GM21390 (cell line): ENCODE data around the gene JMJD7.
A peak's percentile ranks its signal among the peaks of the same experiment; 100 is the strongest.

ENCODE experiments used
- ATAC-seq: cut with Tn5 transposase; IDR thresholded peaks from one replicate; pipeline ENCODE4 v1.9.1; 2021; ENCODE audit not compliant: unreplicated experiment

Gene JMJD7

DNA sequence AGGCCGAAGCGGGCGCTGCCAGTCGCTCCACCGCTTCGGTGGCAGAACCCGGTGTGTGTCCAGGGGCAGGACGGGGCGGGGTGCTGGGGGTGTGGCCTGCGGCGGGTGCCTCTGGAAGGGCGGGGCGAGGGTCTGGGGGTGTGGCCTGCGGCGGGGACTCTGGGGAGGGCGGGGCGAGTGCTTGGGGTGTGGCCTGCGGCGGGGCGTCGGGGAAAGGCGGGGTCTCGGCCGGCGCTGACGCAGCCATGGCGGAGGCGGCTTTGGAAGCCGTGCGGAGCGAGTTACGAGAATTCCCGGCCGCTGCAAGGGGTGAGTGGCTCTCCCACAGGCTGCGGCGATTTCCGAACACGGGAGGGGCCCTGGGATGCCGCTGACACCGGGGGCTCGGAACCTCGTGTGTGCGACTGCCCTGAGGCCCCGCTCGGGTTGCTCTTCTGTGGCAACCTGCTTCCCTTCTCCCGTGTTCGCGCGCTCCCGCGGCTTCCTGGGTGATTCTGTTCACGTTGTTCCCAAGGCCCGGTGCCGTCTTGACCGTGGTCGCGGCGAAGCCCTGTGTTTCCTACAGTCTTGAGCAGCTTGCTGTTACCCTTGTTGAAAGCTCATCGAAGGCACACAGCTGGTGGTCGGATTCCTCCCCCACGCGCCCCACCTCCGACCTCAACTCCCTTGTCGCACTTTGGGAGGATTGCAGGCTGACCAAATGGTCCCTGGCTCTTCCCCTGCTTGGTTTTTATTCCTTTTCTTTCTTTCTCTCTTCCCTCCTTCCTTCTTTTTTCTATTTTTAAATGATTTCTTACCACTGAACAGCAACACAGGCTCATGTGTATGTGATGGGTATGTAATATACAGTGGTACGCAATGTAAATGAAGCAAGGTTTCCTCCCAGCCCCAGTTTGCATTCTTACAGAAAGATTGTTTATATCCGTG, at the start of gene JMJD7:
JMJD7 (plus strand) TSS at position 213 of the 927 bp plus-strand sequence; CDS start at position 246, 33 bp downstream.
- ATAC-seq = peak; percentile 69

DNA sequence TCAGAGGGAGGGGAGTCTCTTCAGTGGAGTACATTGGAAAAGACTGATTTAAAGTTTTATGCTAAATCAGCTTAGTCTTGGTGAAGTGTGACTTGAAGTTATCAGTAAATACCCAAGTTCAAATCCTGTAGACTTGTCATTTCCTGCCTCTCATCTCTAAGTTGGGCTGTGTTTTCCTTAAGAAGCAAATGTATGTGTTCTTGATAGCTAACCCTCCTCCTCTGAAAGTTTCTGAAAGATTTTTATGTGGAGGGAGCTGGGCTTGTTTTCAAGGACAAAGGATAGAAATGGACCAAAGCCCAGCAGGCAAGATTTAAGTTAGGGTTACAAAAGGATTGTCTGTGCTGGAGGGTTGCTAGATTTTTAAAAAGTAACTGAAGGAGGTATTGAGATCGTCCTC, 49.4 kb upstream of the JMJD7 start:
- no peak for ATAC-seq

DNA sequence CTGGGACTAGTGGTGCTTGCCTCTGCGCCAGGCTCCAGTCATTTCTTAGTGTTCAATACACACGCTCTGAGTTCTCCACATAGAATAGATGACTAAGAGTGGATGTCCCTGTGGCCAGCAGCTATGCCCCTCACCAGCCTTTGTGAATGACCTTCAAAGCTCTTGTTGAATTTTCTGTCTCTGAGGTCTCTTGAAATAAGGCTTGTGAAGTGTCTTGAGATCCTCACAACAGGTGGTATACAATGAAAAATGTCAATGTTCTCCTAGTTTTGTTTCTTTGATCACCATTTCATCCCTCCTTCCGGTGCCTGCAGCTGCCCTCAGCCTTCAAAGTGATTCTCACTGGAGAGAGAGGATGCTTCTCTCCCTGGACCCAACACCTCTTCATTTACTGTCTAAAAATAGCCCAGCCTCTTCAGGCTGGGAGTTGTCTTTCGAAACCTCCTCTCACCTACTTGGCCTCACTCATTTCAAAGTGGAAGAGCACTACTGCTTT, 48.2 kb upstream of the JMJD7 start:
- ATAC-seq = no peak

DNA sequence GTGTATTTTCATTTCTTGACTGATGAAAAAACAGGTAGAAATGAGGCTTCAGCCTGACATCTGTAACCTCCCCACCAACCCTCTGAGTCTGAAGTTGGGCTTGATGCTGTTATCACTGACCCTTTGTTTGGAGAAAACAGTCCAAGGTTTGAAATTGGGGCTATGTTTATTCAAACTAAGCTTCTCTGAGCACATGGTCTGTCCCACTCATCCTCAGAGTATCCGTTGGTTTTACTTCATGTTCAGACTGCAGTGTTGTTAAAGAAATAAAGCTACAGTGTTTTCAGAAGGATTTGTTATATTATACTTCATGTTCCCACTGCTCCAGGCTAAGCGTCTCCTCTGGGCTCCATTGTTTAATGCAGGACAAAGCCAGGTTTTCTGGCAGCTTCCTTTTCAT, 47.6 kb upstream of the JMJD7 start:
- no peak for ATAC-seq

DNA sequence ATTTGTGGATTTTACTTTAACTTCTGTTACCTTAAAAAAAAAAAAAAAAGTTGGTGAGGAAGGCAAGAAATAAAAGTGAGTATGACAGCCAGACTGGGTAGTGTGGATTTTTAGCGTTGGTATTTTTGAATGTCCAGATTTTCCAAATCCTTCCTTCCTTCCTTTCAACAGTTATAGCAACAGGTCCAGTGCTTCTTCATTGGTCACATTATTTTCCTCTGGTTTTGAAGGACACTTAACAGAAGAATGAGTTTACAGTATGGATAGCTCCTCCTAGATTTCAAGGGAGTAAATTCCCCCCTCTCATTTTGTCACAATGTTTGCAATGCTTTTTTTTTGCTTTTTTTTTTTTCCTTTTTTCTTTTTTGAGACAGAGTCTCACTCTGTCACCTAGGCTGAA, 47.2 kb upstream of the JMJD7 start:
- no peak for ATAC-seq

DNA sequence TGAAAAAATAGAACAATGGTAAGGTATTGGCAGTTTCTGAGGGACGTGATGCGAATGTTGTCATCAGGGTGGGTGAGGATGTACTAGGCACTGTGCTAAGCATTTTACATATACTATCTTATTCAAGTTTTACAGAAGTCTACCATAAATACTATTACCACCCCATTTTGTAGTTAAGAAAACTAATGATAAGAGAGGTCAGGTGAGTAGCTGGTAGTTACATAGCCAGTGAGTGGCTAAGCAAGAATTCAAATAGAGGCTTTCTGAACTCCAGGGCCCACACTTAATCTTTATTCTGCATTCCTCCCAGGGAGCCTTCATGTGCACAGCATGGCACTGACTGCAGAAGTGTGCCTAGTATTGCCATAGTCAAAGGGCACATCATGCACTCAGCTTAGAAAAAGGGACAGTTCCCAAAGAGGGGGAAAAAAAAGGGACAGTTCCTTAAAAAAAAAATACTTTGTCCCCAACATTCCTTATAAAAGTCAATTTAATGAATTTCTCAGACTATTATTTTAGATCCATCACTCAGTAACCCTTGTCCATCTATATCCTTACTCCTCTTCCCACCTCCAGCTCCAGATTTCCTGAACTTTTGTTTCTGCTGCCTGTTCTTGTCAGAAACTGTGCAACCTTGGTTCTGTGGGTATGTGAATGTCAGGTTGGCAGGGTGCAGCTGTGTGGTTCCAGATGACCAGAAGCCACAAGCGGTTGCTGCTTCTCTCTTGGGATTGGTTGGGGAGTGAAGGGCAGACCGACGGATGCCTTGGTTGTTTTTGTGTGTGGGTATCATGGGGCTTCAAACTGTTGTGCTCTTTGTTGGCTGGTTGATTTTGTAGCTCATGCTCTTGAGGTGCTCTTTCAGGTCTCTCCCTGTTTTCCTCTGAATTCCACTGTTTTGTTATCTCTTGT, 45.3 kb upstream of the JMJD7 start:
- no peak for ATAC-seq

DNA sequence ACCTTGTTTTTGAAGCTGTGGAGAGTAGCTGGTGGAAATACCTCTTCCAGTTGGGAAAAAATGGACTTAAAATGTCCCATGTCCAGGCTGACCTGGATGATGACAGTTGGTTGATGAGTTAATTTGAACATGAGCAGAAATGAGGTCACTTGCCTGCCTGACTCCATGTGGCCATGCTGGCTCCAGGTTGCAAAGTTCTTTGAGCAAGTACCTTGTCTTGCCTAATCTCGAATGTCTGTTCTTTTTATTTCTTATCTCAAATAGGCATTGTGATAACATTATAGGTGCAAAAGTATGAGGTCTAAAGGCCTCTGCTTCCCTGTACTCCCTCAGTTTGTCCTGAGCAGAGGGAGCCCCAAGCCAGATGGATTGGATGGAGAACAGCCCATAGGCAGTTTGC, 44.6 kb upstream of the JMJD7 start:
- ATAC-seq = no peak

DNA sequence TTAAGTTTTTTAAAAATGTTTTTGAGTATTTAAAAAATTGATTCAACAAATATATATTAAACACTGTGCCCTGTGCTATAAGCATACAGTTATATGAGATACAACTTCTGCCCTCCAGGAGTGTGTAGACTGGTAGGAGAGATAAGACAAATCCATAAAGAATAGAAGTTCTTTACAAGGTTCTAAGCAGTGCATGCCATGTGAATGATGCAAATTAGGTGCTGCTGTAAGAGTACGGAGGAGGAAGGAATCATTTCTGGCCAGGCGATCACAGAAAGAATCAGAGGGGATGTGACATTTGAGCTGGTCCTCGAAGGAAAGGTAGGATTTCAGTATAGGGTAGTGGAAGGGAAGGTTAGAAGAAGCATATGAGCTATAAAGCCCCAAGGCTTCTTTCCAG, 39.6 kb upstream of the JMJD7 start:
- no peak for ATAC-seq

DNA sequence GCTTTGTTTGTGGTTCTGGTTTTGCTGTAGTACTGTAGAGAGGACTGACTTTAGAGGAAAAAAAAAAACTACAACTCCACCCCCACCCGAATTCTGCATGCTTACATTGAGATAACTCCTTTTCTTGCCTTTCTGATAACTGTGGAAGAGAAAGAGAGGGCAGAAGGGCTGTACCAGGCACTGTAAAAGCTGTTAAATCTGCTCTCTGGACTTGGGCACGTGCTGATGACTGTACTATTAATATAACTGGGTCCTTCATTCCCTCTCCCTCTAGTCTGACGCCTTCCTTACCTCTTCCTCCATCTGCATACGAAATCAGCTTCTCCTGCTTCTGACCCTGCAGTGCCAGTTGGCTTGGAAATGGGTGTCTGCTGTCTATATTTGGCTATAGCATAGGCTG, 38.7 kb upstream of the JMJD7 start:
- ATAC-seq = no peak

DNA sequence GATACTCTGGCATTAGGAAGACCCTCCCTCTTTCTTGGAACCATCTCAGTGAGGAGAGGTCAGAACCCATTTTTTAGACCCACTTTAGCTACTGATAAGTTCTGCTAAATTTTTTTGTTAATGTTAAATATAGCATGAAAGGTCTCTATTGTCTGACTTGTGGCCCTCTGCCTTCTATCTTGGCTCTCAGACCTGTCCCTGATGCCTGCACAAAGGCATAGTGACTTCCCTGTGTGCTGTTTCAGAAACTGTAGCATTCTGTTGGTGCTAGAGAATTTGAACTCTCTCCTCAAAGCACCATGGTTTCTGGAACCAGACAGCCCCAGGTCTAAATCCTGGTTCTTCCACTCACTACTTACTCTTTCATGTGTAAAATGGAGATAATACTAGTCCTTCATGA, 38.2 kb upstream of the JMJD7 start:
- ATAC-seq = no peak

DNA sequence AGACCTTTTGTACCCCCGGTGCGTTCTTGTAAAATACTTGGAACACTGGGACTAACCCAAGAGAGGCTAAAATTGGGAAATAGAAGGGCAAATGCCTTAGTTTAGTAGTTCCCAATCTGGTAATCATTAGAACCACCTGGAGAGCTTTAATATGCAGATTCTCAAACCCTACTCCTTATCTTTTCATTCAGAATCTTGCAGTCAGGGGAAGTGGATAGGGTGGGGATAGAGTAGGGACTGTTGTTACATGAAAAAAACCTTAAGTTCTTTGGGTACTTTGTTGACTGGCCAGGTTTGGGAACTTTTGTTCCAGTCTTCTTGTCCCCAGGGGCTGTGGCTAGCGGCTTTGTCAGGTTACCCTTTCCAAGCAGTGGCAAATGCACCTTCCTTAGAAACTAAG, 37.7 kb upstream of the JMJD7 start:
- ATAC-seq = no peak

DNA sequence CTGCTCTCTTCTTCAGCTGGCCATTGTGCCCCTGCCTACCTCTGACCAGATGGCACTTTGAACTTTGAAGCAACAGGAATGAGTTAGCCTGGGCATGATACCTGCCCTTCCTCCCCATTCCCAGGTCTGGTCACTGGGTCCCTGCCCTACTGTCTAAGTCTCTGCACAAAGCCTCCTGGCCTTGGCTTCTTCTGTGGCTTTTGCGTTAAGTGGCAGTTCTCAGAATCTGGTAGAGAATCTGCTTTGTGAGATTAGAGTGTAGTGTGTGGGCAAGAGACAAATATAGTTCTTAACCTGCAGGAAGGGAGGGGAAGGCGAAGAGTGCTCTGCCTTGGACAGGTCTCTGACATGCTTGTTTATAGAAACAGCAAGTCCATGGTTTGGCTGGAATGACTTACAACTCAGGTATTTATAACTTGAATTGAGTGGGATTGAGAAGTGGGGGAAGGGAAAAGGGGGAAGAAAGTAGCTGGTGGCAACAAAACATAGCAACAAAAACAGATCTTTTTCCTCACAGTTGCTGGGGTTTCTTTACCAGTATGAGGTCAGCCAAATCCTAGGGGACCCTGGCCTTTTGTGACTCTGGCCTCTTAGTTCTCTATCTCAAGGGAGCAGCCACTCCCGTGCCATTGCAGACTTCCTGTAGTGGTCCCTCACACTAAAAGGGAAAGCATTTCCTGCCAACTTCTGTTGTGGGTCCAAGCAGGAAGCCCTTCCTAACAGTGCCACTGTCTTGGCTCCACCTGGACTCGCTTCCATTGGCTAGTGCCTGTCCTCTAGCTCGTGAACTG, 36.9 kb upstream of the JMJD7 start:
- no peak for ATAC-seq

DNA sequence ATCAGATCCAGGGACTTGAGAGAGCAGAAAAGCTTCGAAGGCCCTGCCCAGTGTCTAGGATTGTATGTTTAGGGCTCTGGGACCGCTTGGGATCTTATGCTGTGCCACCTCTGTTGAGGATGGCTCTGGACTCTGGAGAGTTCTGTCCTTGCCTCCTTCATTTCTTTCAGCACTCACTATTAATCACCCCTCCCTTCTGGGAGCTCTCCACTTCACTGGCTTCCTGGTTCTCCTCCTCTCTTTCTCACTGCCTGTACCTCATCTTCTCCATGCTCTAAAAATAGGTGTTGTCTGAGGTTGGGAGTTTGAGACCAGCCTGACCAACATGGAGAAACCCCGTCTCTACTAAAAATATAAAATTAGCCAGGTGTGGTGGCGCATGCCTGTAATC, 36.4 kb upstream of the JMJD7 start:
- no peak for ATAC-seq

DNA sequence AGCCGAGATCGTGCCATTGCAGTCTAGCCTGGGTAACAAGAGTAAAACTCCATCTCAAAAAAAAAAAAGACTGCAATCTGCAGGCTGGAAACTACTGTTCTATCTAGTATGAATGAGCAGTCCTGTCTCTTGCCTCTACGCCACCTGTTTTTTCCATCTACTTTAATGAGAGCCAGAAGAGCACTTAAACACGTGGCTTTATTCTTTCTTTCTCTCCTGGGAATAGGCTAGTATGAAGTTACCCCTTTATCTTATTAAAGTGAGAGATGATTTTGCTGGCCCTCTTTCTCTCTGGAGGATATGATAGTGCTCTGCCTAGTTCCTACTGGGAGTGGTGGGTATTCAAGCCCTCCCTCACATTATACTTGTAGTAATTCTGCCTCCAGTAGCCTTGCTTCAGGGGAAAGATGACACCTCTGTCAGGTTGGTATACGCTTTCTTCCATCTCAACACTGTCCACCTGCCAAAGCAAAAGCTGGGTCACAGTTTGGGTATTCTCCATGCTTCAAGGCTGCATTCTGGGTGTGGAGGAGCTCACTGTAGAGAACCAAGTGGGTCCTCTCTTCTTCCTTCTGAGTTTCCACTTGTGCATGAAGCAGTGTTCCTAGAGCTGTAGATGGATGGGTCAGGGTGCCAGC, 35.8 kb upstream of the JMJD7 start:
- no peak for ATAC-seq

DNA sequence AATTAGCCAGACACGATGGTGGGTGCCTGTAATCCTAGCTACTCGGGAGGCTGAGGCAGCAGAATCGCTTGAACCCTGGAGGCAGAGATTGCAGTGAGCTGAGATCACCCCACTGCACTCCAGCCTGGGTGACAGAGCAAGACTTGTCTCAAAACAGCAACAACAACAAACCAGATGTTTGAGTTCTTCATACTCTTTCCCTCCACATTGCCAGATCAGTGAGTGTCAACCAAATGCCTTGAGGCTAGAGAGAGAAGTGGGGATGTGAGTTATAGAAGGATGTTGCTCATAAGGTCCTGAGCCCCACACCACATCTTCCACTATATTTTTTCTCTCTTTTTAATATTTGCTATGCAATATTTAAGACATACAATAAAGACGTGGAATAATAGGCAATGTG, 33.8 kb upstream of the JMJD7 start:
- ATAC-seq = no peak

DNA sequence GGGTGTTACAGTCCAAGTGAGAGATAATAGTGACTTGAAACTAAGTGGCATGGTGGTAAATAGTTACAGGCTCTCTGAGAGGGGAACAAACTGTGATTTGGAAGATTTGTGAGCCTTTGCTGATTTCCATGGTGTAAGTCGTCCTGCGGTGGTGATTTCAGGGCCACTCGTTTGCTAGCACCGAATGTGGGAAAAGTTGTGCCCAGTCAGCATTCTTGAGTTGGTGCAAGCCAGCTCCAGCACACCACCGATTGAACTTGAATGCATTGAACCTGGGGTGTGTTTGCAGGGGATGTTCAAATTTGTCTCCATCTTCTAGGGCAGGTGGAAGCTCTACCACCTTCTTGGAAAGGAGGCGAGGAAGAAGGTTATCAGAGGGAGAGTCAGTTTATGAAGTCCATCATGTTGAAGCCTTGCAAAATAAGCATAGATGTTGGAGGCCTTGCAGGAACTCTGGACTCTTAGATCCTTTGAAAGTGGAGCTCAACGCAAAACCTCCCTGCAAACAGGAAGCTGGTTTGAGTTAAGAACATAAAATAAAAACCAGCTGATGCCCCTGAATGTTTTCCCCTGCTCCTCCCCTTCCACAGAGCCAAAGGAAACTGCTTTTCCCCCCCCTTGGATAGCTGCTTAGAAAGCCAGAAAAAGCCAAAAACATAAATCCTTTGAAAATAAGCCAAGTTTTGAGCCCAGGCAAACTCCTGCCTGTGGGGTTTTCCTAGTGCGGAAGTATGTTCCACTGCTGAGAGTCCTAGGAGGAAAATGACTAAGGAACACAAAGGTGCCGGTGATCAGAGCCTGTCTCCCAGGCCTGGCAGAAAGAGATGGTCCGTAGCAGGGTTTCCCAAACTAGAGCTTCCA, 31.7 kb upstream of the JMJD7 start:
- ATAC-seq = no peak

DNA sequence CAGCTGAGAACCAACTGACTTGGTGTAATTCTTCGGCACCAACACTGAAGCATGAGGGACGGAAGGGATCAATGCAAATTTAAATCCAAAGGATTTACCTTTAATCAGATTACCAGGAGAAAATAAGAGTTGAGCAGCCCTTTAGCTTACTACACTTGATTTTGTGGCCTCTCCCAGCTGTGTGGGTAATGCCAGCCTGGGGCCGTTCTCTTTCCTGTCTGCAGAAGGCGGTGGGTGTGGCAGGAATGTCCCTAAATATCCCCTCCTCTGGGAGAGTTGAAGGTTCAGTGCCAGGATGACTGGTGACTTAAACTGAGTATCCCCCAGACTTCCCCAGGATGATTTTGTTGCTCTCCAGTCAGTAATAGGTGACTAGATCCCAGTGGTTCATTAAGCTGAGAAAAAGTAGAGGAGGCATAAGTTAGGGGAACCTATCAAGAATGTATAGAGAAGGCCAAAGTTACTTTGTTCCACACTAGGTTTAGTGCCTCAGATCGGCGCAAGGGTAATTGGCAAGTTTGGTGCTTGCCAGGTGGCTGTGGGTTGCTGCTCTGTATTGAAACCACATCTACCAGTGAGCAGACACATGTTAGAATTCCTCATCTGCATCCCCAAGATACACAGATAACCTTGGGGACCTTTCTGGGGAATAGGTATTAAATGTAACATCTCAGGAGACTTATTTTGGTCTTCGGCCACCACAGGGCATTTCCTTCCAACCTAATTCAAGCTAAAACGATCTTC, 30.5 kb upstream of the JMJD7 start:
- ATAC-seq = no peak

DNA sequence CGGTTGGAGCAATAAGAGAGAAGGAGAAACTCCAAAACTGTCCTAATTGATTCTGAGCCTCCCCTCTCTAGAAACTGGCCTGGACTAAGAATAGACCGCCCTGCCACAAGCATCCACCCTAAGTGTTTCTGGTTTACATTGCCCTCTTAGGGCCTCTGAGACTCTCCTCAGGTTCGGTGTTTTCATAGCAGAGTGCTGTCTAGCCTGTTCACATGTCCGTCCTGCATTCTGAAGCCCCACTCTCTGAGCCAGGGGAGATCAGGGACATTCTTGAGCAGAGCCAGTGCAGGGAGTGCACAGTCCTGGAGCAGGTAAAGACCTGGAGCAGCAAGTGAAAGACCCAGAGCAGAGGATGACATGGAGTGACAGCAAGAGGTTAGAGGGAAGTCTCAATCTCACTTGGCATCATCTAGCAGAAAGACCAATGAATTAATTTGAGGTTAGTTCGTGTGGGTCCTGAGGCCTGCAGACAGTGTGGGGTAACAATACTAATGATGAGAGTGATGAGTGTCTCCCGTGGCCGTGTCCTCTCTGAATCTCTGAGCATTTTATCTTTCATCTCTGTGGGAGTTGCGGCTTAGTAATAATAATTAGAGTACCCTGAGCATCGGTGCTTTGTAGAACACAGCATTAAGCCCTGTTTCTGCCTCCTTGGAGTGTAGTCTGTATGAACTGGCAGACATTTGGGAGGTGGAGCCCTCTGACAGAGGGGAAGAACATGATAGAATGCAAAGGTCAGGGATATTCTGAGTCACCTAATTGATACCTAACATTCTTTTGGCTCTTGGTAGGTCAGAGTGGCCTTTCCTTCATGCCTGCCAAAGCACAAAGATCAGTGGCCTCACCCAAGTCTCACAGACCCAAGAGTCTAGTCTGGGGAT, 29.0 kb upstream of the JMJD7 start:
- ATAC-seq = no peak
